Suprapubic skin (tissue), 3 donors: ENCODE measurements around the gene SUGCT.

Experiments
- POLR2AphosphoS5 ChIP-seq, 3 donors: sonication (generic); formaldehyde crosslinking; IDR thresholded peaks; one replicate each; pipeline ENCODE4 v1.6.1; 2017; ENCODE audit warnings: antibody characterized with exemption in 3 of 3
- TF ChIP-seq, protein P1 (sequence below), 2 donors: fragments of 200-600 bp in 1 of 2; fragments of 450-650 bp in 1 of 2; sonication (generic) in 1 of 2; IDR thresholded peaks; one replicate each; pipeline ENCODE4 v1.5.1; 2016 to 2019; ENCODE audit warnings: antibody characterized with exemption in 2 of 2, mild to moderate bottlenecking in 1 of 2, moderate library complexity in 1 of 2

DNA sequence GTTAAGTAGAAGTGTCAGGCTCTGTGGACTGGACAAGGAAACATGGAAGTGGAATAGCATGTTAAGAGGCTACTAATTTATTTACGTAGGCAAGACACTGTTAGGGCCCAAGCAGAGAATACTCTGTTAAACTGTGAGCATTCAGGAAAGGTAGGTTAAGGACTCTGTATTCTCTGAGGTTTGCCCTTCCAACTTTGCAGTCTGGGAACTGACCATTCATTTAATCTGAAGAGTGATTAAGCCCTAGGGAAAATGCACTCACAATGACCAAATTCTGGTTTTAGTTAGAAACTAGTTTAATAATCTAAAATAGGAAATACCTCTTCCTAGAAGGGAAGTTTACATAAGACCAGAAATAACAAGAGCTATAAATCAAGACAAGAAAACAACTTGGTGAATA is 266.6 kb downstream of the SUGCT start:
- no peak for TF ChIP-seq POLR2AphosphoS5 (IDR thresholded peaks at IDR 0.05)
- TF ChIP-seq, protein P1, sequence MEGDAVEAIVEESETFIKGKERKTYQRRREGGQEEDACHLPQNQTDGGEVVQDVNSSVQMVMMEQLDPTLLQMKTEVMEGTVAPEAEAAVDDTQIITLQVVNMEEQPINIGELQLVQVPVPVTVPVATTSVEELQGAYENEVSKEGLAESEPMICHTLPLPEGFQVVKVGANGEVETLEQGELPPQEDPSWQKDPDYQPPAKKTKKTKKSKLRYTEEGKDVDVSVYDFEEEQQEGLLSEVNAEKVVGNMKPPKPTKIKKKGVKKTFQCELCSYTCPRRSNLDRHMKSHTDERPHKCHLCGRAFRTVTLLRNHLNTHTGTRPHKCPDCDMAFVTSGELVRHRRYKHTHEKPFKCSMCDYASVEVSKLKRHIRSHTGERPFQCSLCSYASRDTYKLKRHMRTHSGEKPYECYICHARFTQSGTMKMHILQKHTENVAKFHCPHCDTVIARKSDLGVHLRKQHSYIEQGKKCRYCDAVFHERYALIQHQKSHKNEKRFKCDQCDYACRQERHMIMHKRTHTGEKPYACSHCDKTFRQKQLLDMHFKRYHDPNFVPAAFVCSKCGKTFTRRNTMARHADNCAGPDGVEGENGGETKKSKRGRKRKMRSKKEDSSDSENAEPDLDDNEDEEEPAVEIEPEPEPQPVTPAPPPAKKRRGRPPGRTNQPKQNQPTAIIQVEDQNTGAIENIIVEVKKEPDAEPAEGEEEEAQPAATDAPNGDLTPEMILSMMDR (IDR thresholded peaks at IDR 0.05), result no peak
